ENCODE data around the gene ENOX1.

ENOX1 gene

DNA sequence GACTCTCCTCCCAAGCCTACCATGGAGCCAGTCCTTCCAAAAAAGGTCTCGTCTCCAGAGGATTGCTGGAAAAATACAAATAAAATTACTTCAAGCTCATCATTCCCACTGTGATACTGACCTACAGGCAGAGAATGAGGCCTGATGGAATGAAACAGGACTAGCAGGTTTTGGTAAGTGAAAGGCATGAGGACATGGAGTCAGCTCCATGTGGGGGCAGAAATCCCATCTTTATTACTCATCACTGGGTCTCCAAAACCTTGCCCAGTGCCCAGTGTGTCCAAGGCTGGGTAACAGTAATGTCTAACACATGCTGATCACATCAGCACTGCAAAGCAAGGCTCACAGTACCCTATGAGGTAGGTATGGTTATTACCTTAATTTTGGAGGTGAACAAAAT, 528.0 kb downstream of the ENOX1 start:
- Histone ChIP-seq H3K4me3 (ENCODE audit: low read depth, low read length) (no peak overlapping the region), H3K9me3 (ENCODE audit: control insufficient read depth, insufficient read depth, low read depth, low read length) (no peaks in the 10 kb centered on the region), H3K36me3 (ENCODE audit: control insufficient read depth in 2 of 2, insufficient read depth in 1 of 2, low read length in 2 of 2) (no peaks in the 10 kb centered on the region), H3K4me1 (ENCODE audit: control insufficient read depth, insufficient read depth, low read length) (no peaks in the 10 kb centered on the region), H3K27ac (ENCODE audit: extremely low read depth, low read depth, low read length) (no peak overlapping the region)
- TF ChIP-seq ZNF174 (tag by site-specific recombination; IDR thresholded peaks at IDR 0.05) (no peak), ZBTB44 (tag by site-specific recombination; IDR thresholded peaks at IDR 0.05) (no peak), GLIS1 (tag by site-specific recombination; IDR thresholded peaks at IDR 0.05) (no peak), ZNF140 (tag by site-specific recombination; IDR thresholded peaks at IDR 0.05) (no peak), GLIS2 (tag by site-specific recombination; IDR thresholded peaks at IDR 0.05) (no peak), ZBTB1 (tag by site-specific recombination; IDR thresholded peaks at IDR 0.05) (no peak), ZNF830 (tag by site-specific recombination; IDR thresholded peaks at IDR 0.05; ENCODE audit: low read depth) (no peak)
- TF ChIP-seq, protein P1, sequence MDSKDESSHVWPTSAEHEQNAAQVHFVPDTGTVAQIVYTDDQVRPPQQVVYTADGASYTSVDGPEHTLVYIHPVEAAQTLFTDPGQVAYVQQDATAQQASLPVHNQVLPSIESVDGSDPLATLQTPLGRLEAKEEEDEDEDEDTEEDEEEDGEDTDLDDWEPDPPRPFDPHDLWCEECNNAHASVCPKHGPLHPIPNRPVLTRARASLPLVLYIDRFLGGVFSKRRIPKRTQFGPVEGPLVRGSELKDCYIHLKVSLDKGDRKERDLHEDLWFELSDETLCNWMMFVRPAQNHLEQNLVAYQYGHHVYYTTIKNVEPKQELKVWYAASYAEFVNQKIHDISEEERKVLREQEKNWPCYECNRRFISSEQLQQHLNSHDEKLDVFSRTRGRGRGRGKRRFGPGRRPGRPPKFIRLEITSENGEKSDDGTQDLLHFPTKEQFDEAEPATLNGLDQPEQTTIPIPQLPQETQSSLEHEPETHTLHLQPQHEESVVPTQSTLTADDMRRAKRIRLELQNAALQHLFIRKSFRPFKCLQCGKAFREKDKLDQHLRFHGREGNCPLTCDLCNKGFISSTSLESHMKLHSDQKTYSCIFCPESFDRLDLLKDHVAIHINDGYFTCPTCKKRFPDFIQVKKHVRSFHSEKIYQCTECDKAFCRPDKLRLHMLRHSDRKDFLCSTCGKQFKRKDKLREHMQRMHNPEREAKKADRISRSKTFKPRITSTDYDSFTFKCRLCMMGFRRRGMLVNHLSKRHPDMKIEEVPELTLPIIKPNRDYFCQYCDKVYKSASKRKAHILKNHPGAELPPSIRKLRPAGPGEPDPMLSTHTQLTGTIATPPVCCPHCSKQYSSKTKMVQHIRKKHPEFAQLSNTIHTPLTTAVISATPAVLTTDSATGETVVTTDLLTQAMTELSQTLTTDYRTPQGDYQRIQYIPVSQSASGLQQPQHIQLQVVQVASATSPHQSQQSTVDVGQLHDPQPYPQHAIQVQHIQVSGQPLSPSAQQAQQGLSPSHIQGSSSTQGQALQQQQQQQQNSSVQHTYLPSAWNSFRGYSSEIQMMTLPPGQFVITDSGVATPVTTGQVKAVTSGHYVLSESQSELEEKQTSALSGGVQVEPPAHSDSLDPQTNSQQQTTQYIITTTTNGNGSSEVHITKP (tag by site-specific recombination; IDR thresholded peaks at IDR 0.05): no peak
- ChIA-PET CTCF (no interaction called here), POLR2A (no interaction called here)

DNA sequence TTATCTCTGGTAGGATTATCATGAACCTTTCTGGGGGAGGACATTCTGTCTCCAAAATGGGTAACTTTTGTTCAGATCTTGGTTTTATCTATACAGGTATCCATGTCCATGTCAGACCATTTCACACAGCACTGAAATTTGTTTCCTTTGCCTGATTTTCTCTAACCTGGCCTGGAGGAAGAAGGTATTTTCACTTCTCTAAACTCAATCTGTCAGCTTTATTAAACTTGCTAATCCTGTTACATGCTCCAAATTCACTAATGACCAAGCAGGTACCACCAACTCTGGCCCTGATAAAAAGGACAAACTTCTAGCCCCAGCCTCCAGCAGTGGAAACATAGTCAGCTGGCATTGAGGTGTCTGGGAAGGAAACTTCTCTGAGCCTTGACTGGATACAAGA, 529.0 kb downstream of the ENOX1 start:
- Histone ChIP-seq H3K36me3 (ENCODE audit: control insufficient read depth in 2 of 2, insufficient read depth in 1 of 2, low read length in 2 of 2) (no peaks in the 10 kb centered on the region), H3K4me1 (ENCODE audit: control insufficient read depth, insufficient read depth, low read length) (no peaks in the 10 kb centered on the region), H3K27ac (ENCODE audit: extremely low read depth, low read depth, low read length) (no peak overlapping the region), H3K4me3 (ENCODE audit: low read depth, low read length) (no peak overlapping the region), H3K9me3 (ENCODE audit: control insufficient read depth, insufficient read depth, low read depth, low read length) (no peaks in the 10 kb centered on the region)
- no peak for TF ChIP-seq ZNF776 (tag by site-specific recombination; IDR thresholded peaks at IDR 0.05; ENCODE audit: borderline replicate concordance)
- TF ChIP-seq ZNF155 (tag by site-specific recombination; IDR thresholded peaks at IDR 0.05): no peak
- CTCF ChIA-PET: no interaction called here
- POLR2A ChIA-PET: no interaction called here

- no peak overlapping the region for H3K4me3 ChIP-seq (ENCODE audit: low read depth, low read length)
- H3K4me1 ChIP-seq (ENCODE audit: control insufficient read depth, insufficient read depth, low read length): no peaks in the 10 kb centered on the region
- POLR2A ChIA-PET: no interaction called here
- H3K36me3 ChIP-seq (ENCODE audit: control insufficient read depth in 2 of 2, insufficient read depth in 1 of 2, low read length in 2 of 2): no peaks in the 10 kb centered on the region
- no peaks in the 10 kb centered on the region for H3K9me3 ChIP-seq (ENCODE audit: control insufficient read depth, insufficient read depth, low read depth, low read length)
- CTCF ChIA-PET: interaction anchor here (1.1 kb wide), 1 partner anchor 10 kb away, joined by 3 read pairs; no protein-coding TSS in a partner anchor
- no peak overlapping the region for H3K27ac ChIP-seq (ENCODE audit: extremely low read depth, low read depth, low read length)
- TF ChIP-seq, protein P2, sequence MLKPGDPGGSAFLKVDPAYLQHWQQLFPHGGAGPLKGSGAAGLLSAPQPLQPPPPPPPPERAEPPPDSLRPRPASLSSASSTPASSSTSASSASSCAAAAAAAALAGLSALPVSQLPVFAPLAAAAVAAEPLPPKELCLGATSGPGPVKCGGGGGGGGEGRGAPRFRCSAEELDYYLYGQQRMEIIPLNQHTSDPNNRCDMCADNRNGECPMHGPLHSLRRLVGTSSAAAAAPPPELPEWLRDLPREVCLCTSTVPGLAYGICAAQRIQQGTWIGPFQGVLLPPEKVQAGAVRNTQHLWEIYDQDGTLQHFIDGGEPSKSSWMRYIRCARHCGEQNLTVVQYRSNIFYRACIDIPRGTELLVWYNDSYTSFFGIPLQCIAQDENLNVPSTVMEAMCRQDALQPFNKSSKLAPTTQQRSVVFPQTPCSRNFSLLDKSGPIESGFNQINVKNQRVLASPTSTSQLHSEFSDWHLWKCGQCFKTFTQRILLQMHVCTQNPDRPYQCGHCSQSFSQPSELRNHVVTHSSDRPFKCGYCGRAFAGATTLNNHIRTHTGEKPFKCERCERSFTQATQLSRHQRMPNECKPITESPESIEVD (tag by site-specific recombination; IDR thresholded peaks at IDR 0.05): no peak
- TF ChIP-seq YY1 (tag by site-specific recombination; IDR thresholded peaks at IDR 0.05) (no peak), ZNF518A (tag by site-specific recombination; conservative IDR thresholded peaks at IDR 0.05; ENCODE audit: low read depth) (no peak), OVOL3 (tag by site-specific recombination; IDR thresholded peaks at IDR 0.05) (no peak), KLF8 (tag by site-specific recombination; IDR thresholded peaks at IDR 0.05) (no peak), ZFP69B (tag by site-specific recombination; IDR thresholded peaks at IDR 0.05) (no peak), ZNF658 (tag by site-specific recombination; IDR thresholded peaks at IDR 0.05) (no peak), ZNF768 (tag by site-specific recombination; IDR thresholded peaks at IDR 0.05) (no peak), ZNF585B (tag by site-specific recombination; IDR thresholded peaks at IDR 0.05) (no peak)
Measured at GRCh38 chr13:43251961-43252360, 534.8 kb downstream of the ENOX1 start.

Measured in HEK293 (cell line).